HG02943 (cell line): ENCODE results near the gene HOXA13.

Experiments
- ATAC-seq: cut with Tn5 transposase; IDR thresholded peaks from one replicate; pipeline ENCODE4 v1.9.1; 2021; ENCODE audit warnings: mild to moderate bottlenecking, low read depth, moderate library complexity; ENCODE audit not compliant: unreplicated experiment

The HOXA13 gene

DNA sequence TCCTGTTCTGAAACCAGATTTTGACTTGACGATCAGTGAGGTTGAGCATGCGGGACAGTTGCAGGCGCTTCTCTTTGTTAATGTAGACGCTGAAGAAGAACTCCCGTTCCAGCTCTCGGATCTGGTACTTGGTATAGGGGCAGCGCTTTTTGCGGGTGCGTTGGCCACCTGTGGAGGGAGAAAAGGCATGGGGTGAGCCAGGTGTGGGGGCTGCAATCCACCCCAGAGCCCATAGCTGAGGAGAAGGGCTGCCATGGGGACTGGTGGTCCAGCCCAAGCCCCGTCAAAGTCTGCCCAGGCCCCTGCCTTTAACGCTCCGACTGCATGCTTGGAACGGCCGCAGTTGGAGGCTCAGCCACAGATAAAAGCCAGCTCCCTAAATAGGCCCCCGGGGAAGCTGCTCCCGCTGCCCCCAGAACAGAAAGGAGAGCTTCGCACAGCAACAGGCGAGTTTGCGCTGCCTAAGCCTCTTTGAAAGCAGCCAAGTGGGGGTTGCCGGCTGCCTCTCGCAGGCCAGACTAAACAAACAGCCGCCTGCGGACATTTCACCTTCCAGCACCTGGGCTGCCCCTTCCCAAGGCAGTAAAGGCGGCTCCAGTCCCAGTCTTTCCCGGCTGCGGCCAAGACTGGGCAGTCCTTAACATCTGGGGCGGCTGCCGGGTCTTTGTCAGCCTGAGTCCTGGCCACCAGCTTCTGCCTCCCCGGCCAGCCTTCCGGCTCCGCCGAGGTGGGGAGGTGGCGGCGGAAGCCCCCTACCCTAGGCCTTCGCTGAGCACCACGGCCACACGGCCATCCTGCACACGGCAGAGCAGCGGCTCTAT lies 16.8 kb downstream of the HOXA13 start:
- ATAC-seq = no peak

DNA sequence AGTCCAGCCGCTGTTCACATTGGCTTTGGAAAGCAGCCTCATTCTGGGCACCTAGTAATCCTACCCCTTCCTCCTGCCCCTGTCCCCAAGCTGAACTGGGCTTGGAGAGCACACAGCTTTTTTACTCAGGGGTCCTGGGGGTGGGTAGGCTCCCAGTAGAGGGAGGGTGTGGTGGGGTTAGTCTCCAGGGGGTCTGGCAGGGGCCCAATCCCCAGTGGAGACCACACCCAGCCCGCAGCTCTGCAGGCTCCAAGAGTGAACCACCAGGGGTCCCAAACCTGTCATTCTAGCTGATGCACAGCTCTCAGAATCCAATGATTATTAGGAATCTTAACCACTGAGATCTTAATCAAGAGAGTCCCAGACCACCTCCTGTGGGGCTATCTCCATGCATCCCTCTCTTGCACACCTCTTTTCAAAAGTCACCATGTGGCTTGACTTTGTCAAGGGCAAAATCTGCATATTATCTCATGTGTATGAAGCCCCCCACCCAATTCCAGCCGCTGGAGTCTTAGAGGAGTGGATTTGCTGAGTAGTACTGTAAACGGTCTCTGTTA lies 17.5 kb downstream of the HOXA13 start:
- ATAC-seq = no peak

DNA sequence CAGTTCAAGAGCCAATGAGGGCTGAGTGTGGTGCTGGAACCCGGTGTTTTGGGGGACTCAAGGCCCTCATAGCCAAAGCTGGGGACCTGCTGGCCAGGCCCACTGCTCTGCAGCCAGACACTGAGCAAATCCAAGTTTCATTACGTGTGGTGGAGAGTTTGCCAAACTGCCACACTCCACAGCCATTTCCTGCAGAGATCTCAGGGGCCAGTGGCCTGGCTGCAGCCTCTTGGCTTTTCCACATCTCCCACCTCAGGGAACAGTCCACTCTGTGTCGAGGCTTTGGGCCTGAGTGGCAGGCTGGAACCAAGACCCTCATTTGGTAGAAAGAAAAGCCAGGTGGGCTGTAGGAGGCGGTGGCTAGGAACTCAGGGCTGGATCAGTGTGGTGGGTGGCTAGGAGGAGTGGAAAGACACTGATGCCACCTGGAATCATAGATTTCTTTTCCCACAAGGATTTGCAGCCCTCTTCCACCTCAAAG lies 18.1 kb downstream of the HOXA13 start:
- no peak for ATAC-seq

DNA sequence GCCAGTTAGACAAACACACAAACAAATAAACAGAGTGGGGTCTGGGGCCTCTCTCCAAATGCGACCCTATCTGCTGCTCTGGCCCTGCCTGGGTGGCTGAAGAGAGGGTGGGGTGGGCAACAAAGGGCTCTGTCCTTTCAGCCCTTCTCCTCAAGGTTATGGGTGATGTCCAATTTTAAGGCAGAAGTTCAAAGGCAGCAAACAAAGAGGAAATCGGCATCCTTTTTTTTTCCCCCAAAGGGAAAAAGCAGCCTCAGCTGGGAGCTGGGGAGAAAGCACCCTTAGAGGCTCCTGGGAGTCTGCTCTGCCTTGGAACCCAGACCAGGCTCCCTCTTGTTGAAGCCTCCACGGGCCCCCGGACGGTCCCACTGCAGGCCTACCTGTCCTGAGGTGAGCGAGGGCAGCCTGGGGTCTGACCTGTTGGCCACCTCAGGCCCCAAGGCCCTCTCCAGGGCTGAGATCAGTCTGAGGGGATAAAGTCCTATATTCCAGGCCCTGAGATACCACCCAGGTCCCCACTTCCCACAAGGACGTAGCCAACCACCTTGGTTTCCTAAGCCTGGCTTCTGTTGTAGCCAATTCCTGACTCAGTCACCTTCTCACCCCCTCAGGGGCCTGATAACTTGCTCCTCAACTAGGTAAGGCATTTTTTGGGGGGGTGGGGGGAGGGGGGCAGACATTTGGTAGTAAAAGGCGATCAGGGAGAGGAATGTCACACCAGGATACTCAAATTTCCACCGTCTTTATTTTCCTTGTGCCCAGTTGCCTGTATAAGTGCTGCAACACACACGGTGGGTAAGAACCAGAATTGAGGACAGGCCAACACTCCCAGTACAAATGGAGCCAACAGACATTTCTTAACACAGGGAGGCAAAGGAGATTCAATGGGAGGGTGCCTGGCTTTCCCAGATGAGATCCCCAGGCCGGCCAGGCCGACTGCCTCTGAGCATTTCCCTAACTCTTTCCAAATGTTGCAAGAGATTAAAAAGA lies 19.2 kb downstream of the HOXA13 start:
- no peak for ATAC-seq

DNA sequence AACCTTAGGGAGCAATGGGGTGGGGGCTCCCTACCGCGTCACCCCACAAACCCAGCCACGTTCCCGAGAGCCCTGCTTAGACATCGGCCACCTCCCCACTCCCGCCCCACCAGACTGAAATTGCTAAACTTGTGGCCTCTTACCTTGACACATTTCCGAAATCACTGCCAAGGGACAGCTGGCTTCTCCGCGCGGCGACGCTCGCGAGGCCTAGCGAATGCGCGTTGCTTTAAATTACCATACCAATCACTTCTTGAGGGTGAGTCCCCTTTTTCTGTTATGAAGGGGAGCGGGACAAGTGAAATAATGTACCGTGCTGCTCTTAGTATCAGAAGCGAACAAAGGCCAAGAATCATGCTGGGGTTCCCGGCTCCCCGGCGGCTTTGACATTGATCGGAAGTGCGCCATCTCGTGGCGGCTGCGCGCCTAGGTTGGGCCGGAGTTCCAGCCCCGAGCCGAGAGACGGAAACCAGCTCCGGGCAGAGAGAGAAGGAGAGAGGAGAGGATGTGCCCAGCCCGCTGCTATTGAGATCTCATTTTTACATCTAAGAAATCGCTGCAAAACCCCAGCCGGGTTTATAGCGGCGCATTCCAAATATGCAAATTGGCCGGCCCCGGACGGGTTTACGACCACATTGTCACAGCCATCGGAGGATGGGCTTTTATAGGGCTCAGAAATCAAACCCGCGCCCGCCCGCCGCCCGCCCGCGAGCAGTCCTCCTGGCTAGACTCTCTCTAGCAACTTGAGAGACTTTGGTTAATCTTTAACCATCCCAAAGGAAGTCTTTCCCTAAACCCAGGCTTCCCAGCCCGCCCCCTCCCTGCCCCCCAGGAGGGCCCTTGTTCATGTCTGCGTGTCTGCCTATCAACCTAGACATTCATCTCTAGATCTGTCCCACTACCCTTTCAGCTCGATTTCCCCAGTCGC lies 20.1 kb downstream of the HOXA13 start:
- ATAC-seq = no peak

DNA sequence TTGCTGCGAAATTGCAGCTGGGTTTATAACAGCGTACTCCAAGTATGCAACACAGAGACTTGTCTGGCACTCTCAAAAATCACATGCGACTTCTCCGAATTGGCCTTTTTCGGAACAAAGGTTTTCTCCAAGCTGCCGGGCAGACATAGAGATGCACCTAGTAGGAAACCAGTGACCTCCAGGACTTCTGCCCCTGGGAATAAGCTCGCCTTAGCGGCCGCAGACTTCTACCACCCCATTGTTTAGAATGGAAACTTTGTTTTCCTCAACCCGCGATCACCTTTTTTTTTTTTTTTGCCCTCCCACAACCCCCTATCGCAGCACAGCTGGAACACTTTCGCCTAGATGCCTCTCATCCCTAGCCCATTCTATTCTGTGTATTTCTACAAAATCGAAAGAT lies 20.9 kb downstream of the HOXA13 start:
- no peak for ATAC-seq

DNA sequence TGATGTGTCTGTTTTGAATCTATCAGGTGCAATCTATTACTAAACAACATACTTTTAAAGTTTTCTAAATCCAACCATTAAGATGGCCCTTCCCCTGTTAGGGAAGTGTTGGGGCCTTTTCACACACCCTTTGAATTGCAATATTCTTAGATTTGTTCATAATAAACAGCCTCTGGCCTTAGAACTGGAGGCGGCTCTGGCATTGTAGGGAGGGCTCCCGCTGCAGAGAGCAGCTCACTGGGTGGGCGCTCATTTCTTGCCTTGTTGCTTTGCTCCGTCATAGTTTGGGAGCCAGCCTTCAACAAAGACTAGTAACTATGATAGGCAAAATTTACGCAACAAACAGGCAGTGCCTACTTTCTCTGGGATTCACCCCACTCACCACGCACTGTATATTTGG lies 21.5 kb downstream of the HOXA13 start:
- ATAC-seq = no peak

DNA sequence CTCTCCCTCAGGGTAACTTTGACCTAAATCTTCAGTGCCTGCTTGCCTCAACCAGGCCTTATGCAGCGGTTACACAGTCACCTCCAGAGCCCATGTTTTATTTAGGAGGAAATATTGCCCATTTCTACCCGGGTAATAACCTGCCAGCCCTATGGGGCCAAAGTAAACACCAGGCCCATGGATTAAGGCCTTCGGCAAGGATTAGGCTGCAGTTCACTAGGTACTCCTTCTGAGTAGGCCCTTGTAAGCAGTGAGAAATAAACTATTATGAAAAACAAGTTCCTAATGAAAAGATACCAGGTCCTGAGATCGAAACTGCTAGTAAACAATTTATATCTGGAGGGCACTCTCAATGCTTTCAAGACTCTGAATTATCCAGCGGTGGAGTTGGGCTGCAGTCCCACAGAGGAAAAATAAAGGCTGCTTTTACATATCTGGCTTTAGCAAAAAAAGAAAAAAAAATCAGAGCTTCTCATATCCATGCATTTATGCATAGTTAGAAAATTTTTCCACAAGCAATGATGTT lies 22.0 kb downstream of the HOXA13 start:
- no peak for ATAC-seq

DNA sequence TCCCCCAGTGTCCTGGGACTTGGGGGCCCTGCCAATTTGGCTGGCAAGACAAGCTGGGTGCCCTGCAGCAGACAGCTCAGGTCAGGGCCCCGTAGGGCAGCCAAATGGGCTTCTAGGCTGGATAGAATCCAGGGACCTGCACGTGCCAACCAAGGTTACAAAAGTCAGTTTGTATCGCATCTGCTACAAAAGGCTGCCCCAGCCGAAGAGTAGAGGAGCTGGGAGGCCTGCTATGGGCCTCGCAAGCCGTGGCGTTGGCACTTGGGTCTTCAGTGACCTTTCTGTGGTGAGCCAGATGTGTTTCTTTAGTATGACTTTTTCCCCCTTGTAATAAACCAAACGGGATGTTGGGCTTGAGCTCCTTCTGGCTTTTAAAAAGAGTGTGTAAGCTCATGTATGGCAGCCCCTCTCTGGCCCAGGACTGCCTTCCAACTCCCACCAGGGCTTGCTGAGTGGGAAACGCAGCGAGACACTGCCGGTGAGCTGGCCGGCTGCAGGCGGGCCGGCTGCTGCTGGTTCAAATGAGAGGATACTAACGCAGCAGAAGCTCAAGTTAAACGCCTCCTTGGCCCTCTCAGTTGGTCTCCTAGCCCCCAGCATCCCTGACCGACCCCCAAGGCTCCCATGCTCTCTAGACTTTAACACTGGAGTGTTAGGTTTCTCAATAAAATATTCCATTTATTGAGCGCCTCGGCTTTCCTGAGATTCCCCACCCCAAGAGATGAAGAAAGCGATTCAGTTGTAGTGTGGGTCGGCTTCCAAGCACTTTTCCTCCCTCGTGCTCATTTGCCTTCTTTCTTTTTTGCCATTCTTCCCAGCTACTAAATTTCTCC lies 22.7 kb downstream of the HOXA13 start:
- ATAC-seq = no peak

DNA sequence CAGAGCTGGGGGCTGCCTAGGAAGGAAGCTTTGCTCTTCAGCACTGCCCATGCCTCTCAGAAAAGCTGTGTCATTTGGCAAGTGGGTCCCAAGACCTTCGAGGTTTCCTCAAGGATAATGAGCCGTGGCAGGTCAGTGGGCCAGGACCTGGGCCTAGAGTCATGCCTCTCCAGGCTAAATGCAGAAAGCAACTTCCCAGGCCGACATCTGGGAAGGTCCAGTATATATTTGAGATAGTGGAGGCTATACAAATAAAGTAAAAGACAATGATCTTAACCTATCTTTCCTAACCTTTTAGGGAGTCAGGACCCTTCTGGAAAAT lies 23.4 kb downstream of the HOXA13 start:
- no peak for ATAC-seq

DNA sequence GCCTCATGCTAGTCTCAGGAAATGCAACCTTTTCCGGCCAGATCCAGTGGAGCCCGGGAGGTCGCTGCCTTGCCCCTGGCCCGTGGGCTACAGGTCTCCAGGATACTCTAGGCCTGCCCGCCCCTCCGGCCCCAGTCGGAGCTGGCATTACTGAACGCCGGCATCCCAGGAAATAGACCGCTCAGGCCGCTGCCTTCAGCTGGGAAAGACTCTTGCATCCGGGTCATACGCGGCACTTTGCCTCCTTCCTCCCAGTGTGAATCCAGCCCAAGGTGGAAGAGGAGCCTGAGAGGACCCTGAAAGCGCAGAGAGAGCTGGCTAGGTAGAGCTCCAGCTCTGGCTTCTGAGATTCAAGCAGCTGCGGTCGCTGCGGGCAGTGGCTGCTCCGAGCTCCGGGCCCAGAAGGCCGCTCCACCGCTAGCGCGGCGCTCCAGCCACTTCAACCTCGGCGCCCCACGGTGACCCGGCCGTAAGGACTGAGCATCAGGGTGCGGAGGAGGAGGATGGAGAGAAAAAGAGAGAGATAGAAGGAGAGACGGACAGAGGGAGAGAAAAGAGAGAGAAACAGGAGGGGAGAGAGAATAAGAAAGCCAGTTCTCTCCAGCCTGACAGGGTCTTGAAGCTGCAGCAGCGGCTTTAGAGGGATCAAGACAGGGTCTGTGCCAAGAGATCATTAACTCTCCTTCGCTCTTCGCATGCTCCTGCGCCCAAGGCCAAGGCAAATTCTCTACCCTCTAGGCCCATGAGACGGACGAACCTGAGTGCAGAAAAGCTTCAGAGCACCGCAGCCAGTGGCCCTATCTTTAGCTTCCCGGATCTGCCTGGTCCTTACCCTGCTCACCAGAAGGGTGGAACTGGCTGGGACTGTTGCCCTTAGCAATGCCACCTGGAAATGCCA lies 24.0 kb downstream of the HOXA13 start:
- ATAC-seq = no peak

DNA sequence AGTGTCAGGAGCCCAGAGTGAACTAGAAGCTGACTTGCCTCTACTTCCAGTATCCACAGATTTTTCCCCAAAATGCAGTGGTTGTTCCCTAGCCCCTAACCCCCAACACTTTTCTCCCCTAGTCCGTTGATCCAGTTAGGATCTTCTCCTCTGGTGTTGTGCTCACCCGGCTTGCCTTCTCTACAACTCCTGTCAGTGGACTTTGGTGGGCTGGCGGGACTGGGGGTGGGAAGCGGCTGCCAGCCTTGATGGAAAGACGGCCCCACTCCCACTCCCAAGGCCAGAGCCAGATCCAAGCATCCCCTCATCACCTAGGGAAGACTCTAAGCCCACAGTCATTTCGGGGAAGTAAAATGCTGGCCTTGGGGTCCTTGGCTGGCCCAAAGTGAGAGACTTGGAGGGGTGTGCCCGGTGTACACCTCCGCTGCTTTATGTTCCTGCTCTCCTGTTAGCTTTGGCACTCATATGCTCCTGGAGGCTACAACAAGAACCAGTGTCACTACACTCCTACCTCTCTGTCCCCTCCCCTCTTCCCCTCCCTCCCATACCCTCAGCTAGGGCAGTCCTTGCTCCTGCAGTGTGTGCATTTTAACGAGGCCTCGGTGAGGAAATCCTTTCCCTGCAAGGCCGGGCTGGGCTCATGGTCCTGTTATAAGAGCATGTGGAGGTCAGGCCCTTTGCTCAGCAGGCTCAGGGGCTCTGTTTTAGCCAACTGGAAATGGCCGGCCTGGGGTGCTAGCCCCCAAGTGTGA lies 24.8 kb downstream of the HOXA13 start:
- ATAC-seq = no peak

DNA sequence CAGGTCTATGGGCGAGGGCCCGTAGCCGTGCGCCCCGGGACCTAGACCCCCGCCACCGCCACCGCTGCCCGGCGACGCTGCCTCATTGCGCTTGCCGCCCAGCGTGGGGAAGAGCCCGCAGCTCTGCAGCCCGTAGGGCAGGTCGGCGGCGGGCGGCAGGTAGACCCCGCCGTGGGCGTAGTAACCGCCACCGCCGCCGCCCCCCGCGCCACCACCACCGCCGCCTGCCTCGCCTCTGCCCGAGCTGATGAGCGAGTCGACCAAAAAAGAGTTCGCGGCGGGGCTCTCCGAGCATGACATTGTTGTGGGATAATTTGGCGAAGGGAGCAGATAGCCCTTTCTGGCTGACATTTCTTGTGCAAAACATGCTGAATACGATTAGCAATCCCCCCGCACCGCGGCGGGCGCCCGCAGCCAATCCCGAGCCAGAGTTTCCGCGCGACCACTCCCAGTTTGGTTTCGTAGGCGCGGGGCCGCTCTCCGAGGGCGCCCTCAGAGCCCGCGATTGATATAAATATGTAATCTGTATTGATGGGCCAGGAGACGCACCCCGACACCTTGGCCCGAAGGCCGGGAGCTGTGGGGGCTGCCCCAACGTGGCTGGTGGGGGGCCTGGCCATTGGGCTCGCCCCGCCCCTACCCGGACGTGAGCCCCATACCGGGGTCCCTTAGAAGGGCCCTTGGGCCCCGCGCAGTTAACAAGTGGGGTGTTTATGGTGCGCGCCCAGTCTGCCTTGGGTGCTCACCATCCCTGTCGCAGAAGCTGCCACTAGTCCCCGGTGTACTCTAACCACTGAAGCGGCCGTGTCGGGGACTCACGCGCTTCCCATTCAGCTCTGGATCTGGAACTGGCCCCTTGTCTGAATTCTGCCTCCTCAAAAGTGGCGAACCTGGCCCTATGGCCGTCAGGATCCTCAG lies 25.7 kb downstream of the HOXA13 start, which contains the start of gene HOXA10:
TSS of gene HOXA10 (minus strand) at position 365 of the 918 bp plus-strand sequence. CDS start at position 351, 14 bp downstream.
- no peak for ATAC-seq

DNA sequence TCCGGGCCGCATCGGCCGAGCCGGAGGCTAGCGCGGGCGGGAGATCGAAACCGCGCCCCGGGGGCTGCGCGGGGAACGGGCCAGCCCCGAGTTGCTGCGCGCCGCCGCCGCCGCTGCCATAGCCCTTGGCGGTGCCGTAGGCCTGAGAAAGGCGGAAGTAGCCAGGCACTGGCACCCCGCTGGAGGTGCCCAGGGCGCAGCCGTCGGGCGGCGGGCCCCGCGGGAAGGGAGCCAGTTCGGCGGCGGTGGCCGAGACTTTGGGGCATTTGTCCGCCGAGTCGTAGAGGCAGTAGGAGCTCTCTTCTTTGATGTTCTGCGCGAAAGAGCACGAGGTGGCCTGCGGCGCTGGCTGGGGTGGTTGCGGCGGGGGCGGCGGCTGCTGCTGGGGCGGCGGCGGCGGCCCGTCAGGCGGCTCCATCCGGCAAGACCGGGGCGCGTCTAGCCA lies 26.4 kb downstream of the HOXA13 start:
- ATAC-seq = no peak

DNA sequence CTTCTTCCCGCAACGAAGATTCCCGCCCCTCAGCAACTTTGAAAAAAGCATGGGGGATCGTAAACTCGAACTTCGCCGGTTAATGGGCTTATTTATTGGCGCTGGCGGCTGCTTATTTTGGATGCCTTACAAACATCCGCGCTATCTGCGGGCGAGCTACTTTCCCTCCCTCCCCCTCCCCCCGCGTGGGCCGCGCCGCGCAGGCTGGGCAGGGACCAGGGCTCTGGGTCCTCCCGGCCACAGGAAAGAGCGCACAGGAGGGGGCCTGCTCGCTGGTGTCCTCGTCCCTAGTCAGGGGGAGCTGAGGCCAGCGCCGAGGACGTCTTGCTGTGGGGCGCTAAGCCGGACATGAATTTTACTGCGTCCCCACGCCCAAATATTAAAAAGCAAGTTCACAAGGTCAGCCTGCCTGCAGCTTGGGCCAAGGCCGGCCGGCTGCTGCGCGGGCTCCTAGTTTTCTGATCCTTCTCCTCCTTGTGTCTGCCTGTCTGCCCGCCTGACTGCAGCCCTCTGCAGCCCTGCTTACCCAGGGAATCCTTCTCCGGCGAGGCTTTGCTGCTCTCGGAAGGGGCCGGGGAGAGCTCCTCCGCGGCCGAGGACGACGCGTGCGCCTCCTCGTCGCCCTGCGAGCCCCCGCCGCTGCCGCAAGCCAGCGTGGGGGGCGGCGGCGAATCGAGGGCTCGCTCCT lies 26.9 kb downstream of the HOXA13 start:
- no peak for ATAC-seq
